Thyroid gland (tissue), 4 donors: ENCODE results near the gene FADS1. TPM values are rescaled to one million over a fixed set of nuclear protein-coding genes. Genes with fewer than 3 reads are reported as not detected.

Source experiments
- DNase-seq, 2 donors: peaks; one replicate each; pipeline ENCODE4 v3.0.0-alpha.2; 2019
- H3K27ac ChIP-seq, 3 donors: fragments of 200-600 bp; sonication (generic); 1 replicate in 2 of 3; 2 replicates in 1 of 3; pipeline ENCODE4 v1.5.1; 2016 to 2019; ENCODE audit warnings: mild to moderate bottlenecking in 1 of 3, moderate library complexity in 1 of 3
- H3K27me3 ChIP-seq: fragments of 200-600 bp; sonication (generic); one replicate; pipeline ENCODE4 v1.5.1; 2019
- H3K36me3 ChIP-seq, 2 donors: fragments of 200-600 bp; sonication (generic); one replicate each; pipeline ENCODE4 v1.5.1; 2016 to 2019
- H3K4me1 ChIP-seq, 2 donors: fragments of 200-600 bp; sonication (generic); one replicate each; pipeline ENCODE4 v1.5.1; 2017 to 2019
- H3K4me3 ChIP-seq, 3 donors: fragments of 200-600 bp; sonication (generic); replicated peaks in 1 of 3; 1 replicate in 2 of 3; 2 replicates in 1 of 3; pipeline ENCODE4 v1.5.1; 2016; ENCODE audit warnings: mild to moderate bottlenecking in 1 of 3
- H3K9me3 ChIP-seq: fragments of 200-600 bp; sonication (generic); one replicate; pipeline ENCODE4 v1.5.1; 2017
- POLR2A ChIP-seq, 2 donors: fragments of 450-650 bp; IDR thresholded peaks; one replicate each; pipeline ENCODE4 v1.6.1; 2017; ENCODE audit warnings: antibody characterized with exemption in 2 of 2, mild to moderate bottlenecking in 2 of 2, moderate library complexity in 1 of 2
- WGBS, 2 donors: methylation state at CpG; one replicate each; pipeline ENCODE4 v1.1.5; 2017; 5-methylcytosine and 5-hydroxymethylcytosine counted together
- intact Hi-C: fragments of 100-400 bp; cut with DNase I; formaldehyde crosslinking; loops from one replicate; pipeline ENCODE4 v1.15.1; 2023
- total RNA-seq, 4 donors: library from RNA; depleted of rRNA; stranded (reverse); fragments of >200 nt; gene quantifications; one replicate each; pipeline ENCODE4 v1.2.3, GENCODE V29; 2016
- TF ChIP-seq, protein P1 (sequence below), 6 experiments: fragments of 200-600 bp in 3 of 6; fragments of 450-650 bp in 3 of 6; sonication (generic) in 3 of 6; IDR thresholded peaks; one replicate each; pipeline ENCODE4 v1.5.1; 2016 to 2019; ENCODE audit warnings: antibody characterized with exemption in 6 of 6, mild to moderate bottlenecking in 2 of 6, inconsistent platforms in 1 of 6, moderate library complexity in 1 of 6

Gene FADS1
- total RNA-seq, 4 donors from 2014 or later, result 6.8 to 17.3 (median 13.9) TPM

GRCh38 chr11:61839742-61840141, 22.9 kb upstream of the FADS1 start:
- no peak for DNase-seq
- Histone ChIP-seq H3K27ac (no peak overlapping the region), H3K9me3 (no peaks in the 10 kb centered on the region), H3K4me3 (no peak overlapping the region), H3K27me3 (no peaks in the 10 kb centered on the region), H3K36me3 (no peaks in the 10 kb centered on the region), H3K4me1 (peaks cover 0 to 3% of the 10 kb centered on the region in 2 donors)
- 97 to 100% methylated on average over 2 of the region's 2 CpGs for WGBS, 2 donors
- TF ChIP-seq, protein P1, sequence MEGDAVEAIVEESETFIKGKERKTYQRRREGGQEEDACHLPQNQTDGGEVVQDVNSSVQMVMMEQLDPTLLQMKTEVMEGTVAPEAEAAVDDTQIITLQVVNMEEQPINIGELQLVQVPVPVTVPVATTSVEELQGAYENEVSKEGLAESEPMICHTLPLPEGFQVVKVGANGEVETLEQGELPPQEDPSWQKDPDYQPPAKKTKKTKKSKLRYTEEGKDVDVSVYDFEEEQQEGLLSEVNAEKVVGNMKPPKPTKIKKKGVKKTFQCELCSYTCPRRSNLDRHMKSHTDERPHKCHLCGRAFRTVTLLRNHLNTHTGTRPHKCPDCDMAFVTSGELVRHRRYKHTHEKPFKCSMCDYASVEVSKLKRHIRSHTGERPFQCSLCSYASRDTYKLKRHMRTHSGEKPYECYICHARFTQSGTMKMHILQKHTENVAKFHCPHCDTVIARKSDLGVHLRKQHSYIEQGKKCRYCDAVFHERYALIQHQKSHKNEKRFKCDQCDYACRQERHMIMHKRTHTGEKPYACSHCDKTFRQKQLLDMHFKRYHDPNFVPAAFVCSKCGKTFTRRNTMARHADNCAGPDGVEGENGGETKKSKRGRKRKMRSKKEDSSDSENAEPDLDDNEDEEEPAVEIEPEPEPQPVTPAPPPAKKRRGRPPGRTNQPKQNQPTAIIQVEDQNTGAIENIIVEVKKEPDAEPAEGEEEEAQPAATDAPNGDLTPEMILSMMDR (IDR thresholded peaks at IDR 0.05), result no peak
- no peak for TF ChIP-seq POLR2A (IDR thresholded peaks at IDR 0.05)
- intact Hi-C loops, result no loop called here

- Histone ChIP-seq H3K9me3 (no peaks in the 10 kb centered on the region), H3K4me1 (peaks cover 0 to 5% of the 10 kb centered on the region in 2 donors), H3K4me3 (no peak overlapping the region), H3K36me3 (no peaks in the 10 kb centered on the region), H3K27me3 (no peaks in the 10 kb centered on the region), H3K27ac (no peak overlapping the region)
- no peak for TF ChIP-seq POLR2A (IDR thresholded peaks at IDR 0.05)
- TF ChIP-seq, protein P1 (IDR thresholded peaks at IDR 0.05), result no peak
- DNase-seq, result no peak
- intact Hi-C loops, result no loop called here
- WGBS, 2 donors, result 93 to 94% methylated on average over 10 of the region's 10 CpGs
These were observed 22.1 kb upstream of the FADS1 start for GRCh38 chr11:61838921-61839320.

DNA sequence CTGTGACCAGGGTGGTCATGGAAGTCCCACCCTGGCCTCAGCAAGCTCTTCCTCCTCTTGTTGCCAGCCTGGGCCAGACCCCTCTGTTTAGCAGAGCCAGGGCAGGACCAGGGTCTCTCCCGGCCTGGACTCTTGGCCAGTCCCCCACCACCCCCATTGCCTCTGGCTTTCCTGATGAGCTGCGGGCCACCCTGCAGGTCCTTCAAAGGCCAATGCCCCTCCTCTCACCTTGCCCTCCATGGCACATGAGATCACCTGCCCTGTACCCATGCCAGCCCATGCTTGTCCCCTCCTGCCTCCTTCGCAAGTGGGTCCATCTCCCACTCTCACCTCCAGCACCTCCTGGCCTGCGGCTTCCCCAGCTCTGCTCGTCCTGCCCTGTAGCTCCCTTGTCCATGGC, 21.7 kb upstream of the FADS1 start:
- TF ChIP-seq, protein P1 (IDR thresholded peaks at IDR 0.05), result no peak
- TF ChIP-seq POLR2A (IDR thresholded peaks at IDR 0.05), result no peak
- Histone ChIP-seq H3K4me3 (no peak overlapping the region), H3K36me3 (no peaks in the 10 kb centered on the region), H3K4me1 (peaks cover 0 to 5% of the 10 kb centered on the region in 2 donors), H3K27me3 (no peaks in the 10 kb centered on the region), H3K27ac (no peak overlapping the region), H3K9me3 (no peaks in the 10 kb centered on the region)
- no peak for DNase-seq
- 90 to 97% methylated on average over 5 of the region's 5 CpGs for WGBS, 2 donors
- intact Hi-C loops, result no loop called here

- Histone ChIP-seq H3K4me3 (no peak overlapping the region), H3K4me1 (peaks cover 0 to 5% of the 10 kb centered on the region in 2 donors), H3K9me3 (no peaks in the 10 kb centered on the region), H3K27ac (no peak overlapping the region), H3K27me3 (no peaks in the 10 kb centered on the region), H3K36me3 (no peaks in the 10 kb centered on the region)
- DNase-seq, result no peak
- TF ChIP-seq POLR2A (IDR thresholded peaks at IDR 0.05), result no peak
- TF ChIP-seq, protein P1 (IDR thresholded peaks at IDR 0.05), result no peak
- WGBS, 2 donors, result 94 to 97% methylated on average over 12 to 15 of the region's 15 CpGs
- intact Hi-C loops, result no loop called here
These were observed 20.7 kb upstream of the FADS1 start for GRCh38 chr11:61837411-61838005.

- 97 to 98% methylated on average over 8 of the region's 8 CpGs for WGBS, 2 donors
These were observed 19.4 kb upstream of the FADS1 start for GRCh38 chr11:61836193-61836592.

More at GRCh38 chr11:61836193-61836592, 19.4 kb upstream of the FADS1 start:
- H3K9me3 ChIP-seq, result no peaks in the 10 kb centered on the region
- no peak for DNase-seq
- TF ChIP-seq, protein P1 (IDR thresholded peaks at IDR 0.05), result no peak
- no peak for TF ChIP-seq POLR2A (IDR thresholded peaks at IDR 0.05)
- no peak overlapping the region for H3K27ac ChIP-seq
- no peak overlapping the region for H3K4me3 ChIP-seq
- no peaks in the 10 kb centered on the region for H3K27me3 ChIP-seq
- no peaks in the 10 kb centered on the region for H3K36me3 ChIP-seq
- intact Hi-C loops, result no loop called here
- H3K4me1 ChIP-seq, result peaks cover 0 to 5% of the 10 kb centered on the region in 2 donors
